Endodermal cell (in vitro differentiated cells): Measurements from ENCODE around the gene PARD3B. TPM values are rescaled to one million over a fixed set of nuclear protein-coding genes. Genes with fewer than 3 reads are reported as not detected.

ENCODE experiments used
- DNase-seq: peaks from one replicate; pipeline ENCODE4 v3.0.0-alpha.2; 2017
- H3K27ac ChIP-seq: 2 replicates; pipeline ENCODE4 v1.5.1; 2013; ENCODE audit warnings: mild to moderate bottlenecking, low read depth, low read length, moderate library complexity
- H3K27me3 ChIP-seq: 2 replicates; pipeline ENCODE4 v1.6.1; 2013; ENCODE audit warnings: mild to moderate bottlenecking, low read length, moderate library complexity; ENCODE audit not compliant: insufficient read depth, control insufficient read depth, poor library complexity, severe bottlenecking
- H3K36me3 ChIP-seq: 2 replicates; pipeline ENCODE4 v1.7.0; 2013; ENCODE audit warnings: mild to moderate bottlenecking, low read length, moderate library complexity; ENCODE audit not compliant: control insufficient read depth, insufficient read depth
- H3K4me1 ChIP-seq: one replicate; pipeline ENCODE4 v1.7.0; 2013; ENCODE audit warnings: low read length; ENCODE audit not compliant: control insufficient read depth, insufficient read depth
- H3K4me3 ChIP-seq: 2 replicates; pipeline ENCODE4 v1.5.1; 2013; ENCODE audit warnings: mild to moderate bottlenecking, low read length, moderate library complexity
- H3K9ac ChIP-seq: 2 replicates; pipeline ENCODE4 v1.6.1; 2013; ENCODE audit warnings: mild to moderate bottlenecking, low read length, moderate library complexity; ENCODE audit not compliant: poor library complexity, severe bottlenecking; ENCODE audit errors: extremely low read depth
- H3K9me3 ChIP-seq: 2 replicates; pipeline ENCODE4 v1.6.1; 2013; ENCODE audit warnings: mild to moderate bottlenecking, low read length, moderate library complexity; ENCODE audit not compliant: control insufficient read depth
- H3K27ac Mint-ChIP-seq: 2 replicates; pipeline ENCODE4 v1.8.0; 2020; ENCODE audit warnings: mixed read lengths
- H3K27me3 Mint-ChIP-seq: 2 replicates; pipeline ENCODE4 v1.8.0; 2021; ENCODE audit warnings: mild to moderate bottlenecking, mixed read lengths; ENCODE audit not compliant: insufficient read depth
- H3K36me3 Mint-ChIP-seq: 2 replicates; pipeline ENCODE4 v1.8.0; 2020; ENCODE audit warnings: low read depth, mixed read lengths
- H3K4me1 Mint-ChIP-seq: 2 replicates; pipeline ENCODE4 v1.8.0; 2020; ENCODE audit warnings: mixed read lengths
- H3K4me3 Mint-ChIP-seq: 2 replicates; pipeline ENCODE4 v1.8.0; 2020; ENCODE audit warnings: mild to moderate bottlenecking, moderate library complexity, mixed read lengths
- H3K9me3 Mint-ChIP-seq: 2 replicates; pipeline ENCODE4 v1.8.0; 2020; ENCODE audit warnings: mild to moderate bottlenecking, mixed read lengths
- CTCF ChIP-seq: fragments of 200-600 bp; sonication (generic); conservative IDR thresholded peaks from 2 replicates; pipeline ENCODE4 v1.5.0; 2021; ENCODE audit warnings: antibody characterized with exemption, mild to moderate bottlenecking
- WGBS, 2 experiments: methylation state at CpG; one replicate each; pipeline versions ENCODE4 v1.1.5 to v1.1.7; 2013; ENCODE audit warnings: missing lambda C conversion rate in 2 of 2, mixed read lengths in 1 of 2; ENCODE audit not compliant: insufficient coverage in 1 of 2, insufficient read length in 1 of 2; 5-methylcytosine and 5-hydroxymethylcytosine counted together
- total RNA-seq, 2 donors: library from RNA; stranded (reverse); fragmentation: NEBNext Ultra II Directional in 1 of 2; extraction: Animal tissue kit (Norgen Biotek cat#: 25700) in 1 of 2; gene quantifications; 2 replicates in 1 of 2; 3 replicates in 1 of 2; pipeline ENCODE4 v1.2.1, GENCODE V29; 2021

Gene PARD3B
- total RNA-seq, 2 donors from 2014 or later = 2.5 to 5.6 TPM

- Mint-ChIP-seq H3K27ac (no peak overlapping the region), H3K4me3 (no peak overlapping the region), H3K9me3 (no peaks in the 10 kb centered on the region), H3K4me1 (no peaks in the 10 kb centered on the region), H3K36me3 (no peaks in the 10 kb centered on the region), H3K27me3 (peaks cover 14% of the 10 kb centered on the region)
- Histone ChIP-seq H3K4me1 (no peaks in the 10 kb centered on the region), H3K27me3 (peaks cover 37% of the 10 kb centered on the region), H3K27ac (no peak overlapping the region), H3K36me3 (no peaks in the 10 kb centered on the region), H3K4me3 (no peak overlapping the region), H3K9me3 (no peaks in the 10 kb centered on the region), H3K9ac (no peak overlapping the region)
- 93 to 100% methylated on average over 2 of the region's 3 CpGs for WGBS, 2 experiments
- no peak for DNase-seq
- no peak for TF ChIP-seq CTCF
Observed at GRCh38 chr2:205657579-205657978, 1112.3 kb downstream of the PARD3B start.

- no peak for DNase-seq
- WGBS, 2 experiments = 90 to 95% methylated on average over 2 of the region's 2 CpGs
Observed at GRCh38 chr2:205658068-205658467, 1112.8 kb downstream of the PARD3B start.

GRCh38 chr2:205658572-205658971, 1113.3 kb downstream of the PARD3B start:
- H3K4me1 Mint-ChIP-seq = no peaks in the 10 kb centered on the region
- TF ChIP-seq CTCF = no peak
- Histone ChIP-seq H3K9me3 (no peaks in the 10 kb centered on the region), H3K9ac (no peak overlapping the region), H3K27me3 (peaks cover 37% of the 10 kb centered on the region), H3K27ac (no peak overlapping the region), H3K36me3 (no peaks in the 10 kb centered on the region), H3K4me1 (no peaks in the 10 kb centered on the region), H3K4me3 (no peak overlapping the region)
- no peak overlapping the region for H3K27ac Mint-ChIP-seq
- no peak for DNase-seq
- 87% methylated on average over 2 of the region's 2 CpGs; no CpG with 5 or more reads in 1 of the 2 experiments for WGBS, 2 experiments
- no peak overlapping the region for H3K4me3 Mint-ChIP-seq
- peaks cover 21% of the 10 kb centered on the region for H3K27me3 Mint-ChIP-seq
- no peaks in the 10 kb centered on the region for H3K9me3 Mint-ChIP-seq
- no peaks in the 10 kb centered on the region for H3K36me3 Mint-ChIP-seq

More at GRCh38 chr2:205658068-205658467, 1112.8 kb downstream of the PARD3B start:
- TF ChIP-seq CTCF = no peak
- Histone ChIP-seq H3K27me3 (peaks cover 37% of the 10 kb centered on the region), H3K9ac (no peak overlapping the region), H3K4me3 (no peak overlapping the region), H3K4me1 (no peaks in the 10 kb centered on the region), H3K27ac (no peak overlapping the region), H3K36me3 (no peaks in the 10 kb centered on the region), H3K9me3 (no peaks in the 10 kb centered on the region)
- no peaks in the 10 kb centered on the region for H3K9me3 Mint-ChIP-seq
- no peak overlapping the region for H3K4me3 Mint-ChIP-seq
- peaks cover 18% of the 10 kb centered on the region for H3K27me3 Mint-ChIP-seq
- no peak overlapping the region for H3K27ac Mint-ChIP-seq
- H3K36me3 Mint-ChIP-seq = no peaks in the 10 kb centered on the region
- no peaks in the 10 kb centered on the region for H3K4me1 Mint-ChIP-seq
